Activated CD8-positive, alpha-beta memory T cell treated with anti-CD3 and anti-CD28 coated beads, Interleukin-2, amount 10 ng/mL, durations not matched to agents 7 days and 5 days (primary cell): ENCODE measurements around the gene PAIP2. TPM values are rescaled to one million over a fixed set of nuclear protein-coding genes. Genes with fewer than 3 reads are reported as not detected.

ENCODE experiments used
- ATAC-seq: fragments of 150-1000 bp; cut with Tn5 transposase; one replicate; pipeline ENCODE4 v1.10.0; 2021; ENCODE audit warnings: moderate library complexity
- CTCF ChIA-PET: fragments of 350-600 bp; sonication (Branson Sonifier 250); formaldehyde crosslinking; loops from one replicate; lab custom pipeline; 2021; ENCODE audit warnings: antibody characterized with exemption; lab: Charles Lee
- DNase-seq: peaks from one replicate; pipeline ENCODE4 v3.0.0-alpha.2; 2020
- H3K27ac Mint-ChIP-seq: one replicate; pipeline ENCODE4 v1.8.0; 2021; ENCODE audit warnings: mild to moderate bottlenecking, mixed read lengths
- H3K27me3 Mint-ChIP-seq: one replicate; pipeline ENCODE4 v1.8.0; 2021; ENCODE audit warnings: mixed read lengths
- H3K36me3 Mint-ChIP-seq: one replicate; pipeline ENCODE4 v1.8.0; 2021; ENCODE audit warnings: mild to moderate bottlenecking, mixed read lengths
- H3K4me1 Mint-ChIP-seq: one replicate; pipeline ENCODE4 v1.8.0; 2021; ENCODE audit warnings: mixed read lengths
- H3K4me3 Mint-ChIP-seq: one replicate; pipeline ENCODE4 v1.8.0; 2021; ENCODE audit warnings: mild to moderate bottlenecking, moderate library complexity, mixed read lengths
- H3K9me3 Mint-ChIP-seq: one replicate; pipeline ENCODE4 v1.8.0; 2022; ENCODE audit warnings: low read depth, mixed read lengths
- total RNA-seq, 2 experiments: library from RNA; stranded (reverse); gene quantifications; one replicate each; pipeline ENCODE4 v1.2.3, GENCODE V29; 2021

The PAIP2 gene
- 100 to 1,000 TPM in 1 of 2 experiments, 10 to 100 TPM in 1; 83.4 to 112 TPM for total RNA-seq

GRCh38 chr5:139341689-139342422 is at the start of gene PAIP2:
TSS of gene PAIP2 (plus strand) at chr5:139341854. CDS start at chr5:139363785, 21,931 bp downstream.
- ATAC-seq (peak; percentile 92), DNase-seq (peak; percentile 98)
- Mint-ChIP-seq H3K36me3 (peaks cover 21% of the 10 kb centered on the region), H3K27ac (peak within 1 kb of the TSS; percentile 99), H3K9me3 (no peaks in the 10 kb centered on the region), H3K27me3 (no peaks in the 10 kb centered on the region), H3K4me1 (peaks cover 43% of the 10 kb centered on the region), H3K4me3 (peak within 1 kb of the TSS; percentile 100)
- CTCF ChIA-PET: interaction anchor here (0.6 to 3.5 kb wide), 32 partner anchors 10 to 552 kb away, joined by 3 to 31 read pairs (median 4); partner anchors contain the start of genes DNAJC18, MATR3, SLC23A1 and SPATA24

- peaks cover 33% of the 10 kb centered on the region for H3K4me1 Mint-ChIP-seq
Observed at GRCh38 chr5:139293202-139293506, 48.5 kb upstream of the PAIP2 start.

GRCh38 chr5:139293507-139294373 is 47.9 kb upstream of the PAIP2 start, which contains the start of gene MATR3:
TSS of gene MATR3 (plus strand) at chr5:139293740. CDS start at chr5:139307416, 13,676 bp downstream.
- Mint-ChIP-seq H3K9me3 (no peaks in the 10 kb centered on the region), H3K4me3 (peak within 1 kb of the TSS; percentile 100), H3K36me3 (peaks cover 30% of the 10 kb centered on the region), H3K4me1 (peaks cover 38% of the 10 kb centered on the region), H3K27ac (peak within 1 kb of the TSS; percentile 99), H3K27me3 (no peaks in the 10 kb centered on the region)
- CTCF ChIA-PET: interaction anchor here (0.8 to 5.3 kb wide), 15 partner anchors 12 to 719 kb away, joined by 3 to 28 read pairs (median 4); partner anchors contain the start of genes HSPA9 and PAIP2
- DNase-seq (peak; percentile 96), ATAC-seq (peak; percentile 88)

More at GRCh38 chr5:139293202-139293506, 48.5 kb upstream of the PAIP2 start:
- no peaks in the 10 kb centered on the region for H3K27me3 Mint-ChIP-seq
- H3K4me3 Mint-ChIP-seq: peak overlapping the region; percentile 100
- H3K36me3 Mint-ChIP-seq: peaks cover 27% of the 10 kb centered on the region
- no peak for ATAC-seq
- CTCF ChIA-PET: interaction anchor here (0.9 to 5.3 kb wide), 12 partner anchors 12 to 718 kb away, joined by 3 to 28 read pairs (median 4); partner anchors contain the start of genes HSPA9 and PAIP2
- no peaks in the 10 kb centered on the region for H3K9me3 Mint-ChIP-seq
- peak overlapping the region; percentile 99 for H3K27ac Mint-ChIP-seq
- no peak for DNase-seq

GRCh38 chr5:139294374-139295165 is 47.1 kb upstream of the PAIP2 start:
- Mint-ChIP-seq H3K27ac (peak overlapping the region; percentile 99), H3K9me3 (no peaks in the 10 kb centered on the region), H3K4me3 (peak overlapping the region; percentile 100), H3K27me3 (no peaks in the 10 kb centered on the region), H3K4me1 (peaks cover 46% of the 10 kb centered on the region), H3K36me3 (peaks cover 29% of the 10 kb centered on the region)
- CTCF ChIA-PET: interaction anchor here (0.6 to 5.3 kb wide), 10 partner anchors 11 to 715 kb away, joined by 3 to 28 read pairs (median 4); partner anchors contain the start of gene PAIP2
- peak; percentile 10 for ATAC-seq
- peak; percentile 76 for DNase-seq

GRCh38 chr5:139295346-139296057 is 46.2 kb upstream of the PAIP2 start:
- ATAC-seq: no peak
- CTCF ChIA-PET: interaction anchor here (1.0 to 5.3 kb wide), 3 partner anchors 10 to 163 kb away, joined by 3 to 28 read pairs (median 4); no protein-coding TSS in a partner anchor
- H3K4me1 Mint-ChIP-seq: peaks cover 54% of the 10 kb centered on the region

GRCh38 chr5:139296198-139296597 is 45.5 kb upstream of the PAIP2 start:
- CTCF ChIA-PET: interaction anchor here (0.7 to 5.3 kb wide), 3 partner anchors 9 to 34 kb away, joined by 3 to 28 read pairs (median 5); no protein-coding TSS in a partner anchor
- ATAC-seq: no peak
- no peaks in the 10 kb centered on the region for H3K27me3 Mint-ChIP-seq
- peaks cover 27% of the 10 kb centered on the region for H3K36me3 Mint-ChIP-seq
- peaks cover 60% of the 10 kb centered on the region for H3K4me1 Mint-ChIP-seq
- no peak overlapping the region for H3K27ac Mint-ChIP-seq
- peak overlapping the region; percentile 100 for H3K4me3 Mint-ChIP-seq
- no peaks in the 10 kb centered on the region for H3K9me3 Mint-ChIP-seq
- DNase-seq: no peak

More at GRCh38 chr5:139295346-139296057, 46.2 kb upstream of the PAIP2 start:
- DNase-seq: no peak
- Mint-ChIP-seq H3K36me3 (peaks cover 31% of the 10 kb centered on the region), H3K27me3 (no peaks in the 10 kb centered on the region), H3K27ac (peak overlapping the region; percentile 99), H3K4me3 (peak overlapping the region; percentile 100), H3K9me3 (no peaks in the 10 kb centered on the region)

- ATAC-seq (no peak), DNase-seq (no peak)
- Mint-ChIP-seq H3K27me3 (no peaks in the 10 kb centered on the region), H3K9me3 (no peaks in the 10 kb centered on the region), H3K4me3 (peak overlapping the region; percentile 100), H3K27ac (no peak overlapping the region), H3K36me3 (peaks cover 31% of the 10 kb centered on the region), H3K4me1 (peaks cover 66% of the 10 kb centered on the region)
- CTCF ChIA-PET: interaction anchor here (0.7 to 5.3 kb wide), 6 partner anchors 9 to 105 kb away, joined by 3 to 28 read pairs (median 4); partner anchors contain the start of gene PAIP2
Observed at GRCh38 chr5:139296862-139297326, 44.8 kb upstream of the PAIP2 start.

- peak overlapping the region; percentile 61 for H3K27ac Mint-ChIP-seq
- CTCF ChIA-PET: interaction anchor here (0.8 to 5.3 kb wide), 5 partner anchors 8 to 105 kb away, joined by 3 to 28 read pairs (median 4); partner anchors contain the start of gene PAIP2
- no peak for ATAC-seq
- H3K27me3 Mint-ChIP-seq: no peaks in the 10 kb centered on the region
- no peak for DNase-seq
- peaks cover 71% of the 10 kb centered on the region for H3K4me1 Mint-ChIP-seq
- H3K36me3 Mint-ChIP-seq: peaks cover 32% of the 10 kb centered on the region
- H3K4me3 Mint-ChIP-seq: peak overlapping the region; percentile 34
- H3K9me3 Mint-ChIP-seq: no peaks in the 10 kb centered on the region
Observed at GRCh38 chr5:139297439-139298133, 44.1 kb upstream of the PAIP2 start.

- no peak for DNase-seq
- CTCF ChIA-PET: interaction anchor here (1.8 to 5.3 kb wide), 2 partner anchors 7 to 22 kb away, joined by 5 to 28 read pairs; no protein-coding TSS in a partner anchor
- no peaks in the 10 kb centered on the region for H3K9me3 Mint-ChIP-seq
- peak overlapping the region; percentile 34 for H3K4me3 Mint-ChIP-seq
- peaks cover 74% of the 10 kb centered on the region for H3K4me1 Mint-ChIP-seq
- H3K36me3 Mint-ChIP-seq: peaks cover 32% of the 10 kb centered on the region
- no peak for ATAC-seq
- H3K27me3 Mint-ChIP-seq: no peaks in the 10 kb centered on the region
- H3K27ac Mint-ChIP-seq: peak overlapping the region; percentile 61
Observed at GRCh38 chr5:139298242-139298641, 43.4 kb upstream of the PAIP2 start.

- Mint-ChIP-seq H3K9me3 (no peaks in the 10 kb centered on the region), H3K36me3 (peaks cover 28% of the 10 kb centered on the region), H3K4me3 (peak overlapping the region; percentile 5), H3K27me3 (no peaks in the 10 kb centered on the region), H3K4me1 (peaks cover 81% of the 10 kb centered on the region), H3K27ac (peak overlapping the region; percentile 61)
- CTCF ChIA-PET: interaction anchor here (0.6 to 2.8 kb wide), 3 partner anchors 31 to 45 kb away, joined by 3 to 8 read pairs (median 3); partner anchors contain the start of gene PAIP2
- no peak for DNase-seq
- ATAC-seq: peak; percentile 53
Observed at GRCh38 chr5:139299486-139299885, 42.2 kb upstream of the PAIP2 start.
